Measurements from ENCODE around the gene MRAP2. TPM values are rescaled to one million over a fixed set of nuclear protein-coding genes. Genes with fewer than 3 reads are reported as not detected.
"Not testable (repeated sequence)": the region's sequence is repeated elsewhere in the genome, so short reads cannot be mapped to it uniquely, and the experiment has no call there.

Gene MRAP2
- total RNA-seq, 1 donor from 2014 or later, result 8.5 TPM

GRCh38 chr6:84028350-84028749 is 5.2 kb upstream of the MRAP2 start:
- no peak for DNase-seq (ENCODE audit: low read depth)

GRCh38 chr6:84032000-84032399 is 1.6 kb upstream of the MRAP2 start:
- DNase-seq (ENCODE audit: low read depth), result not testable (repeated sequence)

- no peak for DNase-seq (ENCODE audit: low read depth)
Measured at GRCh38 chr6:84035484-84035883, 1.9 kb downstream of the MRAP2 start.

GRCh38 chr6:84037425-84038089 is 4.0 kb downstream of the MRAP2 start:
- DNase-seq (ENCODE audit: low read depth), result no peak

GRCh38 chr6:84042603-84043002 is 9.0 kb downstream of the MRAP2 start:
- no peak for DNase-seq (ENCODE audit: low read depth)

GRCh38 chr6:84043555-84043954 is 10.0 kb downstream of the MRAP2 start:
- no peak for DNase-seq (ENCODE audit: low read depth)

- DNase-seq (ENCODE audit: low read depth), result no peak
Measured at GRCh38 chr6:84046755-84047154, 13.2 kb downstream of the MRAP2 start.

GRCh38 chr6:84048588-84048987 is 15.0 kb downstream of the MRAP2 start:
- DNase-seq (ENCODE audit: low read depth), result no peak

GRCh38 chr6:84050408-84050807 is 16.8 kb downstream of the MRAP2 start:
- no peak for DNase-seq (ENCODE audit: low read depth)

- peak; percentile 92 for DNase-seq (ENCODE audit: low read depth)
Measured at GRCh38 chr6:84052204-84052882, 18.8 kb downstream of the MRAP2 start.

GRCh38 chr6:84052883-84053241 is 19.3 kb downstream of the MRAP2 start:
- no peak for DNase-seq (ENCODE audit: low read depth)

GRCh38 chr6:84055647-84056046 is 22.1 kb downstream of the MRAP2 start:
- DNase-seq (ENCODE audit: low read depth), result no peak

GRCh38 chr6:84057908-84058307 is 24.3 kb downstream of the MRAP2 start:
- DNase-seq (ENCODE audit: low read depth), result no peak

GRCh38 chr6:84059082-84059481 is 25.5 kb downstream of the MRAP2 start:
- DNase-seq (ENCODE audit: low read depth), result no peak

GRCh38 chr6:84061174-84061573 is 27.6 kb downstream of the MRAP2 start:
- no peak for DNase-seq (ENCODE audit: low read depth)

- no peak for DNase-seq (ENCODE audit: low read depth)
Measured at GRCh38 chr6:84061613-84062398, 28.2 kb downstream of the MRAP2 start.

- no peak for DNase-seq (ENCODE audit: low read depth)
Measured at GRCh38 chr6:84062519-84063154, 29.1 kb downstream of the MRAP2 start.

GRCh38 chr6:84065693-84066290 is 32.2 kb downstream of the MRAP2 start:
- peak; percentile 91 for DNase-seq (ENCODE audit: low read depth)

- DNase-seq (ENCODE audit: low read depth), result no peak
Measured at GRCh38 chr6:84066536-84066935, 33.0 kb downstream of the MRAP2 start.

GRCh38 chr6:84068873-84069272 is 35.3 kb downstream of the MRAP2 start:
- not testable (repeated sequence) for DNase-seq (ENCODE audit: low read depth)

- DNase-seq (ENCODE audit: low read depth), result peak; percentile 92
Measured at GRCh38 chr6:84072442-84072997, 38.9 kb downstream of the MRAP2 start.

Measured in myocyte (in vitro differentiated cells).